Erythroblast (primary cell): ENCODE measurements around the gene UBIAD1.

ENCODE experiments used
- GATA1 ChIP-seq: IDR thresholded peaks from 2 replicates; pipeline ENCODE4 v1.6.1; 2011; ENCODE audit warnings: low read depth, mild to moderate bottlenecking, control low read depth, low read length, moderate library complexity
- POLR2A ChIP-seq: IDR thresholded peaks from 2 replicates; pipeline ENCODE4 v1.6.1; 2011; ENCODE audit warnings: mild to moderate bottlenecking, low read length

DNA sequence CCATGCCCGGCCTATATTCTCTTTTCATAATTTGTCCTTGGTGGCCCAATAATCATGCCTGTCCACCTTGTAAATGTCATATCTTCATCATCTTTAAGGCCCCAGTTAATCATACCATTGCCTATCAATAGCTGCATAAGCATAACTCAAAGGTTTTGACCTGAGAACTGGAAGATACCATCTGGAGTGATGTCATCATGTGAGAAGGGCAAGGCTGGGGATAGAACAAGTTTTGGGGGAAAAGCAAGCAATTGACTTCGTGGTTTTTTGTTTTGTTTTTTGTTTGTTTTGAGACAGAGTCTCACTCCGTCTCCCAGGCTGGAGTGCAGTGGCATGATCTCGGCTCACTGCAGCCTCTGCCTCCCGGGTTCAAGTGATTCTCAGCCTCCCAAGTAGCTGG lies 6.2 kb downstream of the UBIAD1 start:
- TF ChIP-seq POLR2A: no peak
- TF ChIP-seq GATA1: no peak
